ENCODE measurements around the gene TBXAS1.

TBXAS1 gene

DNA sequence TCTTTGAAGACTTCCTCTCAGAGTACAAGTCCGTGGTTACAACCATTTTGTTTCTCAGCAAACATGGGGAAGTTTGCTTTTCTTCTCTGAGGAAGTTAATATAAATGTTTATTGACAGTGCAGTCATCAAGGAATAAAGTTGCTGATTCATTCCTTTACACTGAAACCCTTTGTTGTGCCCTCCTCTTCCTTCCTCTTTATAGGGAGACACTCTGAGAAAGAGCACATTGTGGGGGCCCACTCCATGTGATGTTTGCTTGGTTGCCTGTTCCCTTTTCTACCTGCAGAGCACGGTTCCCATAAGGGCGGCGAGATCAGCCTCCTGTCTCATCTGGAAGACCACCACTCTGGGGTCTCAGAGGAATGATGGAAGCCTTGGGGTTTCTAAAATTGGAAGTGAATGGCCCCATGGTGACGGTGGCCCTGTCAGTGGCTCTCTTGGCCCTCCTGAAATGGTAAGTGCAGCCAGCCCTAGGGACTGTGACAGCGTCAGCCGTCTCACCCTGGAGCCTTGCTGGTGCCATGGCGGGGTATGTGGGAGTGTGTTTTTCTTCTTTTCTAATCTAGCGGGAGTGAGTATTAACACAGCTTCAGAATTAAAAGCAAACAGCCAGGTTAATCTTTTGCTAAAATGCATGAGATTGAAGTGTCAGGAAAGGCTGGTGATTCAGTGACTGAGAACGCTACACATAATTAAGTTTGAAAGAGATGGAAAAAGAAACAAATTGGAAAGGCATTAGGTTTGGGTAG, at the start of gene TBXAS1:
Gene TBXAS1 (plus strand): TSS at position 240 of the 750 bp plus-strand sequence. CDS start 127 bp downstream, at position 367.
- DNase-seq: peak; percentile 56

DNA sequence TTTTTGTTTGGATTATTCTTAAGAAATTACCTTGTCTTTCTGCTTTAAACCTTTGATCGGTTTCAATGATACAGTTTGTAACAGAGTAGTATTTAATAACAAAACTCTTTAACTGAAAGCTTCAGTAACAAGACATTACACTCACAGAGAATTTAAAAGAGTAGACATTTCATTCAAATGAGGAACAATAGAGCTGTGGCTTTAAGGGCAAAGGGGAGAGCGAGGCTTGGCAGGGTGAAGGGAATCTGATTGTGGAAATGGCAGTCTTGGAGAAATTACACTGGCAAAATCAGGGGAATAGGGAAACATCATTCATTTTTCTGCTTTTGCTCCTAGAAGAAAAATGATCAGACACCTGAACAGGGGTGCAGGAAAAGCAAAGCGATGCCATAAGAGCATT, 46.1 kb upstream of the TBXAS1 start:
- DNase-seq: no peak

DNA sequence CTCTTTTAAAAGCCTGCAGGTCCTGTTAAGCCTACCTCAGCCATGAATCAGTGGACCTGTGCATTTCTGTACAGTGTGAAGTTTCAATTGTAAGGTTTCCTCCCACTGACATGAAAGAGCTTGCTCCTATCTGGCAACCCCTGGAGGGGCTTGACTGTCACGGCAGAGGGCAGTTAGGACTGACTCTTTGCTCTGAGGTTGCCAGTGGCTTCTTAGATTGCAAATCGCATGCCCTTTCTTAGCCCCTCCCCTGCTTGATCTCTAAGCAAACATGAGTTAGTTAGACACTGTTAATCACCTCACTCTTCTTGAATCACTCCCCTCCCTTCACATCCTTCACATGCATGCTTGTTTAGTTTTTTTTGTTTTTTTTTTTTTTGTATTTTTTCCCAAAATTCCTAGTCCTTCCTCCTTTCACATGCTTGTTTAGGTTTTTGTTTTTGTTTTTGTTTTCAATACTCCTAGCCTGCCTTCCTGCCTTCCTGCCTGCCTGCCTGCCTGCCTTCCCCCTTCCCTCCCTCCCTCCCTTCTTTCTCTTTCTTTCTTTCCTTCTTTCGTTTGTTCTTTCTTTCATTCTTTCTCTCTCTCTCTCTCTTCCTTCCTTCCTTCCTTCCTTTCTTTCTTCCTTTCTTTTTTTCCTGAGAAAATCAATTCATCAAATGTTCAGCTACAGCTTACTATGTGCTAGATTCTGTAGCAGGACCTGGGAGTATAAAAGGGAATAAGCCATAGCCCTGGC, 45.2 kb upstream of the TBXAS1 start:
- DNase-seq: no peak

DNA sequence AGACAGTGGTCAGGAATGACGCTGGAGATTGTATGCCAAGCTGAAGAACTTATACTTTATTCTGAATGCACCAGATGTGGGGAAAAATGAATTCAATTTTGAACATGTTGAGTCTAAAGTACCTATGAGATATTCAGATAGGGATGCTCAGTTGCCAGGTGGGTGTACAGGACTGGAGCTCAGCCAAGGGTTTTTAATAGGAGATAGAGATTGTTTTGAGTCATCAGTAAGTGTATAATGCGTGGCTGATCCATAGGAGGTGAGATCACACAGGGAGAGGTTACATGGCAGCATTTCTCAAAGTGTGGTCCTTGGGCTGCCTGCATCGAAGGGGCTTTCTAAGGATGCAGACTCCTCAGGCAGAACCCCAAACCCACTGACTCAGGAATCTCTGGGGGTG, 44.4 kb upstream of the TBXAS1 start:
- DNase-seq: no peak

DNA sequence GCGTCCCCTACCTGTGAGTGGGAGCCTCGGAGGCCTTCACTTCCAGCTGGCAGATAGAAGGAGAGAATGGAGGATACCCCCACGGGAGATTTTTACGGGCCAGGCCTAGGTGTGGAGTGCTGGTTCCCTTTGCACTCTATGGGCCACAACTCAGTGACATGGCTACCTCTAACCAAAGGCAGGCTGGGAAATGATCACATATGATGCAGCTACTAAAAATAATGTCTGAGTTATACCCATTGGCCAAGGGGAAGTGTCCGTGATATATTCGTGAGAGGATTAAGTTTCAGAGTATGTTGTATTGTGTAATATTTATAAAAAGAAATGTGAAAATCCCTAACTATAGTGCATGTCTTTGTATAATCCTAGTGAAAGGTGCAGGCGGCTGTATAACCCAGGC, 37.7 kb upstream of the TBXAS1 start:
- no peak for DNase-seq

DNA sequence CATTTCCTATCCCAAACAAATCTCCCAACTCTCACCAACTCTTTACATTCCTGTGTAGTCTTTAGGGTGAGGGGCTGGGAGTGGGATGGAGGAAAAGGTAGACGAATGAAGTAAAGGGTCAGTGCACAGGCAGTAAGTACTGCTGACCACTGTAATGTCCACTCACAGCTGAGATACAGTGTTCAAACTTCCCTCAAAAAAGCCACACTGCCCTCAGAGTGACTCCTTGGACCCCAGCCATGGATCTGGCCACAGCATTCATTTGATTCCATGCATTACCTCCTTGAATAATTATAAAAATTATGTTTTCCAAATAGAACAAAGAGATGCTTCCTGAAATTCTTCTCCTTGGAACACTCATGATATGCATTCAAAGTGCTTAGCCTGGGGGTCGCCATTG, 31.5 kb upstream of the TBXAS1 start:
- DNase-seq: no peak

DNA sequence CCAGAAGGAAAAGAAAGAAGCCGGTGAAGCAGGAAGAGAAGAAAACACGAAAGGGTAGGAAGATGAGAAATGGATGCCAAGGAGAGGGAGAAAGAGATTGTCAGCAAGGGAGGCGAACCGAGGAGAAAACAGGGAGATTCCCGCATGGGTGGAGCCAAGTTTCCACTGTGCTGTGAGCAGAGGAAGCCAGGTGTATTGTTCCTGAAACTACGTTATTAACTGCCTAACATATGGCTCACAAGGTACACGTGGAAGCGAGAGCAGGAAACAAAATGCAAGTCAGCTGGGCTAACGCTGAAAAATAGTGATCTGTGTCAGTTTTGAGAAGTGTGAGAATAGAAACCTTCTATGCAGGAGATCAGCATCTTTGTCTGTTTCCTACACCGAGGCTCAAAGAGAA, 30.8 kb upstream of the TBXAS1 start:
- DNase-seq: no peak

DNA sequence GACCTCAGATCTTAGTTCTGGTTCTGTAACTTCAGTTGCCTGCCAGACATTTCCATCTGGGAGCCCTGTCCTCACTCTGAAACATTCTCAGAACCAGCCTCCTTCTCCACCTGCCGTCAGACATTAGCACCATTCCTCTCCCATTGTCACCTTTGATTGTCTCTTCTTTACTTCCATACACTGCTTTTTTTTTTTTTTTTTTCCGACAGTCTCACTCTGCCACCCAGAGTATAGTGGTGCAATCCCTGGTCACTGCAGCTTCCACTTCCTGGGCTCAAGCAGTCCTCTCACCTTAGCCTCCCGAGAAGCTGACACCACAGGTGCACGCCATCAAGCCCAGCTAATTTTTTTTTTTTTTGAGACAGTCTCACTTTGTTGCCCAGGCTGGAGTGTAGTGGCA, 30.2 kb upstream of the TBXAS1 start:
- DNase-seq: no peak

DNA sequence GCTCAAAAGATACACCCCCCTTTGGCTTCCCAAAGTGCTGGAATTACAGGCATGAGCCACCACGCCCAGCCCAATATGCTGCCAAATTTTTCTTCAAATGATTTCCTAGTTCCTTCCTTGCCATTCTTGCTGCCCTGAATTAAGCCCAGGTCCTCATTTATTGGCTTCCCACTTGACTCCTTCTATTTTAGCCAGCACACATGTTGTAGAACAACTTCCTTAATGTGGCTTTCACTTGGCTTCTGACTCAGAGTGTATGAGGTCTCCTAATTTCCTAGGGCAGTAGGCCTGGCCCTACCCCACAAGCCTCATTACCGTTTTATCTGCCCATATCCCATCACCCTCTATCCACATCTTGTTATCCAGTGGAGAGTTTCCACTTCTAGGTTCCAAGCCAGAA, 29.5 kb upstream of the TBXAS1 start:
- DNase-seq: no peak

DNA sequence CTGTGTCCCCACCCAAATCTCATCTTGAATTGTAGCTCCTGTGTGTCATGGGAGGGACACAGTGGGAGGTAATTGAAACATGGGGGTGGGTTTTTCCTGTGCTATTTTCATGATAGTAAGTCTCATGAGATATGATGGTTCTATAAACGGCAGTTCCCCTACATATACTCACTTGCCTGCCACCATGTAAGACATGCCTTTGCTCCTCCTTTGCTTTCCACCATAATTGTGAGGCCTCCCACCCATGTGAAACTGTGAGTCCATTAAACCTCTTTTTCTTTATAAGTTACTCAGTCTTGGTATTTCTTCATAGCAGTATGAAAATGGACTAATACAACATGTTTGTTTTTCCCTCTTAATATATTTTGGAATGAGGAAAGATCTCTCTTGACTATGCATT, 24.5 kb upstream of the TBXAS1 start:
- no peak for DNase-seq

DNA sequence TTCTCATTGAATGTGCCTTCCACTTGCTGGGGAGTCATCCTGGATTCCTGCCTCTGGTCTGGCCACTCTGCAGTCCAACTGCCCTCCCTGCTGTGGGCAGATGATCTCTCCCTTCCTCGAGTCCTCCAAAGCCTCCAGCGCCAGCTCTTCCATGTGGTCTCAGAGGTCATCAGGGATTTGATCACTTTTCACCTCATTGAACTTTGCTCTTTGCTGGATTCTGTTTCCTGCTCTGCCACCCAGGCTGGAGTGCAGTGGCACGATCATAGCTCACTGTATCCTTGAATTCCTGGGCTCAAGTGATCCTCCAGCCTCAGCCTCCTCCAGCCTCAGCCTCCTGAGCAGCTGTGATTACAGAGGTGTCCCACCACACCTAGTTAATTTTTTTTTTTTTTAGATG, 22.1 kb upstream of the TBXAS1 start:
- no peak for DNase-seq

DNA sequence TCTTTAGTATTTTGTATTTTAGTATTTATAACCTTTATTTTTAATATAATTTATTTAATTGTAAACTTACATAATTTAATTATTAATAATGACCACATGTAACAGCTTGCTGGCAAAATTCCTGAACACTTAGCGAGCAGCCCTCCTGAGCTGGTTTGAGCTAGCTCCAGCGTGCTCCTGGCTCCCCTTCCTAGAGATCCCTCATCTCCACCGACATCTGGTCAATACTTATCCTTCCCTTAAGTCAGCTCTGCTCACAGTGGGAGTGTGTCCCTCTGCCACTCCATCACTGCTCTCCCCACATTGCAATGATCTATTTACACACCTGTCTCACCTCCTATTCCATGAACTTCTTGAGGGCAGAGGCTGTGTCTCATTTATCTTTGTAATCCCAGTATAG, 20.6 kb upstream of the TBXAS1 start:
- no peak for DNase-seq

DNA sequence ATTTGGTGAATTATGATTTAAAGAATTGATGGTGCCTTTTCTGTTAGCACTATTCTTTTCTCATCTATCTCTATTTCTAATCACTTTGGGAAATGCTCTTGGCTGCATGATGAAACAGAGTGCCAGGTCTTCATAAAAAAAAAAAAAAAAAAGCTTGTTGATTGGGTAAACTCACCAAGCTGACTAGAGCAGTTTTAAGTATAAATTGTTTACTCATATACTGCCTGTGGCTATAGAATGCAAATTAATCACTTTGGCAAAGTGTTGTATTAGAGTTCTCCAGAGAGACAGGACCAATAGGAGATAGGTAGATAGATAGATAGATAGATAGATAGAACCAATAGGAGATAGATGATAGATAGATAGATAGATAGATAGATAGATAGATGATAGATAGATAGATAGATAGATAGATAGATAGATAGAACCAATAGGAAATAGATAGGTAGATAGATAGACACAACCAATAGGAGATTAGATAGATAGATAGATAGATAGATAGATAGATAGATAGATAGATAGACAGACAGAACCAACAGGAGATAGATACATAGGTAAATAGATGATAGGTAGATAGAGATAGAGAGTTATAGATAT, 20.1 kb upstream of the TBXAS1 start:
- no peak for DNase-seq

DNA sequence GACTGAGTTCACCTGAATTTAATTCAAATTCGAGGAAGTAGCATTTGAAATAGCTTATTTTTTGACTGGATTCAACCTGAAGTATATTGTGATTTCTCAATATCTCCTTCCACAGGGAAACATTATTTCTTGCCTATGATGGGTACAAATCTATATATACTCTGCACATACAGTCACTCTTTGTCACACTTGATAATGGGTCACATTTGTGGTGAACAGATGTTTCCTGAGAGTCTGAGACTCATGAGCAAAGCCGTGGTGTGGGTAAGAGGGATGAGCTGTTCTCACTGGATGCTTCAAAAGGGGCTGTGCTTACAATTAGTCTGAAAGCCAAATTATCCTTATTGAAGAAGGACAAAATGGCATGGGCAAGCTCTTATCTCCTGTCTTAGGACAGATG, 18.0 kb upstream of the TBXAS1 start:
- DNase-seq: no peak

DNA sequence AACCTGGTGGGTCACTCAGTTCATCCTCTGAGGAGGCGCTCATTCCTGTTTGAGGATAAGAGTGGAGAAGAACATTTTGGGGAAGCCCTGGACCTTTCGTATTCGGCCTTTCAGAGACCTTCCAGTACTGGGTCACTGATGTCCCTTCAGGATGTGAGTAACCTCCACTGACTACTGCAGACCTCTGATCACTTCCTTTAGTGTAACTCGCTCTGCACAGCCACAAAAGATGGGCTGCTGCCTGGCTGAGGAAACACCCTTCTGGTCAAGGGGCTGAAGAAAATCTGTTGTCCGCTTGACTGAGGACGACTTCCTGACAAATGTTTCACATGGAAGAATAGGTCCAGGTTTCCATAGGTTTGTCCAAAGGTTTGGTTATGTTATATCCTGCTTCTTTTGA, 15.9 kb upstream of the TBXAS1 start:
- no peak for DNase-seq

DNA sequence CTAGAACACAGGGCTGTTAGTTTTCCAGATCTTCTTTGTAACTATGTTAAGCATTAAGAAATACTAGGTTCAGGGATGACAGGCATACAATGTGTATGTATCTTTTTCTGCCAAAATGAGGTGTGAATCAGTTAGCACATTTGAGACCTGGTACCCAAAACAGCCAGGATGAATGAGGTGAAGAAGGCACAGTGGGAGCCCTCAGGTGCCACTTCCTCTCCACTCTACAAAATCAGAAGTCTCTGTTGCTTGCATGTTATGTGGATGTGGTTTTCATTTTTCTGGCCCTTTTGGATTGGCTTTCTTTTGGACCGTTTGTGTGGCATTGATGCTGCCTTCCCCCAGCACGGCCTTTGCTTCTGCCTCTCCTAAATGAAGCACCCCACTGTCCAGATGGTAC, 15.4 kb upstream of the TBXAS1 start:
- no peak for DNase-seq

DNA sequence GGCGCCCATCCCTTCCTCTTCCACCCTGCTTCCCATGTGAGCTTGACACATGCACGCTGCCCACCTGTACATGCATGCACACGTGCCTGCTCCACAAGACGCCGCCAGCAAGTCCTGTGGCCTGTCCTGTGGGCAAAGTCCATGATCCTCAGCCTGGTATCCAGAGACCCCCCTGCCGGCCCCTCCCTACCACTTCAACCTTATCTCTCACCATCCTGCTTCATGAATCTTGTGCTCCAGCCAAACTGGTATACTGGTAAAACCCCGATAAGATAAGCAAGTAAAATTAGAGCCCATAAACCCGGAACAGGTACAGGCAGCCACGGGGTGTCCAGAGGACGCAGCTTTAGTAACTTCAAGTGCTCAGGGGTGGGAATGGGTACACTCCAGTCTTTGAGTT, 11.8 kb upstream of the TBXAS1 start:
- no peak for DNase-seq

DNA sequence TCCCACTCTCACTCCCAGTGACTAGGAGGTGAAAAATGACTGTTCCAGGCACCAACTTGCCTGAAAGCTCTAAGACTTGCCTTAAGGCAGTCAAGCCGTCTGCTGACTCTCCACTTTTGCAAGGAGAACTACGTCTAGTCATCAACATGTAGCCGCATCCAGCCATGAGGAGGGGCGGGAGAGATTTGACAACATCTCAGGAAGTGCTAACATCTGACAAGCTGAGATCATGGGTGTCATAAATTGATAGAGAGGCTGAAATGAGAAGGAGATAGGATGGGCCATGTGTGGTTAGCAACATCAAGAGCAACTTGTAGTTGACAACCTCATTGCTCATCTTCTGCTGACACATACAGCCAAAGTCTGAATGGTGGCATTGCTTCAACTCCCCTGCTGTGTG, 9.0 kb upstream of the TBXAS1 start:
- no peak for DNase-seq

DNA sequence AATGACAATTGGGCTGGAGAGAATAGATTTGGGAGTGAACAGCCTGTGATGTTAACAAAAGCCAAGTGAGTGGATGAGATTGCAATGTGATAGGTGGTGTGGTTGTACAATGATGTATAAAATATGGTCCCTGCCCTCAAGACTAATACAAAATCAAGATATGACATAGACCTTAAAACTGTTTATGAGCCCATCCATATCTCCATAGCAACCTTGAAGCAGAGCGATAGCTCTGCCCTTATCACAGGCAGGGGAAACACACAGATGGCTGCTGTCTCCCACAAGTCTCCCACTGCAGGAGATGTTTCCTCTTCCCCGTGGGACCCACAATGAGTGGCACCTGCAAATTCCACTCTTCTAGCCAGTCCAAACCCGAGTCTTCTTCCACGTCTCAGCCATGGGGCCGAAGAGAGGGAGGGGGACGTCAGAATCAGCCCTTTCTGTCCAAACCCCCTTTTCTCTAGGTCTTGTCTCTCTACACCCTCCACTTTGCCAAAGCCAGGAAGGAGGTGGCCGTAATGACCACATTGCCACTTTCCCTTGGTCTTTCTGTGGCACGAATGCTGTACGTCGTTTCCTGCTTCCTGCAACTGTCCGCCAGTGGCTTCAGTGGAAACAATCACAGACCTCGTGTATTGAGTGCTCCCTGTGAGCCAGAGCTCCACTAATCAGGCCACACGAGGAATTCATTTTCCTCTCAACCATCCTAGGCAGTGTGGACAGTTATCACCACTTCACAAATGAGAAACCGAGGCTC, 7.5 kb upstream of the TBXAS1 start:
- no peak for DNase-seq

DNA sequence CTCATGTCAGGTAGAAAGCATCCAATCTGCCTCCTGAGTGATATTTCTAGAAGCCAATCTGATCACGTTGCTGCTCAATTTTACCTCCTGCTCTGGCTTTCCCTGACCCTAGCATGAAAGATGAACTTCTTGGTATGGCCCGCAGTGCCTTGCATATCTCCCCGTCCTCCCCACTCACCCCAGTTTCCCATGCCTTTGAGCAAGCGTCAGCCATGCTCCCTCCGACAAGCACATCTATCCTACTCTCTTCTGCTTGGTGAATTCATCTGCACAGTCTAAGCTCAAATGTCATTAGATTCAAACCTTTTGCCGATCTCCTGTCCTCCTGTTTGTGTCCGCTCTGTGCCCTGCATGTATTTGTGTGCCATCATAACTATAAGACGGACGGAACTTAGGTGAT, 6.2 kb upstream of the TBXAS1 start:
- no peak for DNase-seq

DNA sequence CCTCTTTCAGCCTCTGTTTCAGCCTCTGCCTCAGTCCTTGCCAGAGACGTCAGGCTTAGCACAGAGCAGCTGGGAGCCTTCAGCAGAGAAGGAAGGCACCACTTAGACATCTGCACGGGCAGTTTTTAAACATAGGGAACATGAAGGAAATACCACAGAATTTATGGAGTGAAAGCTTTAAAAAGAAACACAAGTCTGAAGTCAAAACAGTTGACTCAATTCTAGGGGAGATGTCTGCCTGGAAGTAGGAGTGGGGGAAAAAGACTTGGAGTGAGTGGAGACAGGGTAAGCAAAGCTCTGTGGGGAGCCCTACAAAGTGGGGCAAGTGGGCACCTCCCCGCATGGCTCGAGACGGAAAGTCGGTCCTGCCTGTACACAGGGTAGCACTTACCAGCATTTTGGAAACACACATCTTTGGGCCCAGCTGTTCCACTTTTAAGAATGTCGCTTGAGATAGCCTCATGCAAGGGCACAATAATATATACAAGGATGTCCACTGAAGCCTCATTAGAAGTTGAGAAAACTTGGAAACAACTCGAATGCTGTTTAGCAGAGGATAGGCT, 5.0 kb upstream of the TBXAS1 start:
- DNase-seq: no peak

DNA sequence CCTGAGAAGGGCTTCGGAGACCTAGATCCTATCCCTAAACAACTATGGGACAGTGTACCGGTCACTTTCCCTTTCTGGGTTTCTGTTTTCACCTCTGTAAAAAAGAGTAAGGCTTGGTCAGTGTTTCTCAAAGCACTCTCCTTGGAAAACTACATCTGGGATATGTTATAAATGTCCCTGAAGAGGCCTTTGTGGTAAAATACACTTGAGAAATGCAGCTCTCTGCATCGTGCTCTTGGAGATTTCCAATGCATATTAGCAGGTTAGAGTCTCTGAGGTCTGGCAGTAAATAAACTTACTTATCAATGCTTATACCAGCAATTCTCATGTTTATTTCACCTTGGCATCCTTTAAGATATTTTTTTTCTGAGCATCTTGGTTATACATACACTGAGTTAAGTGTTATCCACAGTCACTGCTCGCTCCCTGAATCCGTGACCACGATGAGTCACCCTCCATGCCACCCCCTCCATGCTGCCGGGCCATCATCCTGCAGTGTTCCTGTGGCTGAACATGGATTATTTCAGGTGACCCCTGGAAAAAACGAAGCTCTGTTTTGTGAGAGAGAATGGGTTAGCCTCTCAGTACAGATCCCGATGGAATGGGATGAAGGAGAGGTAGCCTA, 3.3 kb upstream of the TBXAS1 start:
- no peak for DNase-seq

DNA sequence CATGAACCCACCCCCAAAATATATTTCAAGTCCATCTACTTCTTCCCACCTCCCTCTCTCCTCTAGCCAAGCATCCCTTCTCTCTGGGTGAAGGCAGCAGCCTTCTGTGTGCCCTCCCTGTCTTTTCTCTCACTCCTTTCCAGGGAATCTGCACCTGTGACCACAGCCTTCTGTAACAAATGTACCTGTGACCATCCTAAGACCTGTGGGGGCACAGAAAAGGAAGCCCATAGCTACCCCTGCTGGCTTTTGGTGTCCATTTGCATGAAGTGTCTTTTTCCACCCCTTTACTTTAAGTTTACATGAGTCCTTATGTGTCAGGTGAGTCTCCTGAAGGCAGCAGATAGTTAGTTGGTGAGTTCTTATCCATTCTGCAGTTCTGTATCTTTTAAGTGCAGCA, 2.0 kb upstream of the TBXAS1 start:
- DNase-seq: no peak
